Duodenal mucosa (tissue), 2 donors: Measurements from ENCODE around the gene TBC1D20.
"Not testable (repeated sequence)": the region's sequence is repeated elsewhere in the genome, so short reads cannot be mapped to it uniquely, and the experiment has no call there.

Experiments
- H3K27ac ChIP-seq: one replicate; pipeline ENCODE4 v1.7.0; 2013; ENCODE audit warnings: low read depth, low read length
- H3K27me3 ChIP-seq, 2 donors: one replicate each; pipeline ENCODE4 v1.7.0; 2013; ENCODE audit warnings: low read length in 2 of 2, control low read depth in 1 of 2; ENCODE audit not compliant: insufficient read depth in 2 of 2, control insufficient read depth in 1 of 2
- H3K36me3 ChIP-seq, 2 donors: one replicate each; pipeline ENCODE4 v1.7.0; 2013; ENCODE audit warnings: low read length in 2 of 2, control low read depth in 1 of 2; ENCODE audit not compliant: insufficient read depth in 2 of 2, control insufficient read depth in 1 of 2
- H3K4me1 ChIP-seq, 2 donors: one replicate each; pipeline ENCODE4 v1.7.0; 2013; ENCODE audit warnings: low read length in 2 of 2, control low read depth in 1 of 2; ENCODE audit not compliant: insufficient read depth in 2 of 2, control insufficient read depth in 1 of 2
- H3K4me3 ChIP-seq, 2 donors: one replicate each; pipeline ENCODE4 v1.7.0; 2013; ENCODE audit warnings: low read length in 2 of 2, low read depth in 1 of 2
- H3K9ac ChIP-seq, 2 donors: one replicate each; pipeline ENCODE4 v1.7.0; 2013; ENCODE audit warnings: low read length in 2 of 2, low read depth in 1 of 2
- H3K9me3 ChIP-seq, 2 donors: one replicate each; pipeline ENCODE4 v1.7.0; 2013; ENCODE audit warnings: low read length in 2 of 2, control low read depth in 1 of 2; ENCODE audit not compliant: control insufficient read depth in 1 of 2

TBC1D20 gene

DNA sequence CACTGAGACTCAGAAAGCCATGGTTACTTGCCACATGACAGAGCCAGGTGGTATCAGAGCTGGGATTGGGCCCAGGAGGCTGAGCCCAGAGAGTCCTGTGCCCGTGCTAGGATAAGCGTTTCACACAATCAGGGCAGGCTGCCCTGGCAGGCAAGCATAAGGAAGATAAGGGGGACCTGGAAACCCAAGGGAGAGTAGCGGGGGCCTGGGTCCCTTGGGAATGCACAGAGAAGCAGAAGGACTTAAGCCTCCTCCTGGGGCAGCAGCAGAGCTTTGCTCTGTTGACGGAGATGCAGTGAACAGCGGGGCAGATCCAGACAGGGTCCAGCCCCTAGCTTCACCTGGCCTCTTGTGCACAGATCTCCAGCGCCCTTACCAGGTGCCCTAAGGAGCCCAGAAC lies 73.1 kb downstream of the TBC1D20 start:
- Histone ChIP-seq H3K4me3 (no peak overlapping the region), H3K9me3 (no peaks in the 10 kb centered on the region), H3K27me3 (no peaks in the 10 kb centered on the region), H3K9ac (no peak overlapping the region), H3K36me3 (peaks cover 3 to 17% of the 10 kb centered on the region in 2 donors), H3K4me1 (no peaks in the 10 kb centered on the region), H3K27ac (no peak overlapping the region)

DNA sequence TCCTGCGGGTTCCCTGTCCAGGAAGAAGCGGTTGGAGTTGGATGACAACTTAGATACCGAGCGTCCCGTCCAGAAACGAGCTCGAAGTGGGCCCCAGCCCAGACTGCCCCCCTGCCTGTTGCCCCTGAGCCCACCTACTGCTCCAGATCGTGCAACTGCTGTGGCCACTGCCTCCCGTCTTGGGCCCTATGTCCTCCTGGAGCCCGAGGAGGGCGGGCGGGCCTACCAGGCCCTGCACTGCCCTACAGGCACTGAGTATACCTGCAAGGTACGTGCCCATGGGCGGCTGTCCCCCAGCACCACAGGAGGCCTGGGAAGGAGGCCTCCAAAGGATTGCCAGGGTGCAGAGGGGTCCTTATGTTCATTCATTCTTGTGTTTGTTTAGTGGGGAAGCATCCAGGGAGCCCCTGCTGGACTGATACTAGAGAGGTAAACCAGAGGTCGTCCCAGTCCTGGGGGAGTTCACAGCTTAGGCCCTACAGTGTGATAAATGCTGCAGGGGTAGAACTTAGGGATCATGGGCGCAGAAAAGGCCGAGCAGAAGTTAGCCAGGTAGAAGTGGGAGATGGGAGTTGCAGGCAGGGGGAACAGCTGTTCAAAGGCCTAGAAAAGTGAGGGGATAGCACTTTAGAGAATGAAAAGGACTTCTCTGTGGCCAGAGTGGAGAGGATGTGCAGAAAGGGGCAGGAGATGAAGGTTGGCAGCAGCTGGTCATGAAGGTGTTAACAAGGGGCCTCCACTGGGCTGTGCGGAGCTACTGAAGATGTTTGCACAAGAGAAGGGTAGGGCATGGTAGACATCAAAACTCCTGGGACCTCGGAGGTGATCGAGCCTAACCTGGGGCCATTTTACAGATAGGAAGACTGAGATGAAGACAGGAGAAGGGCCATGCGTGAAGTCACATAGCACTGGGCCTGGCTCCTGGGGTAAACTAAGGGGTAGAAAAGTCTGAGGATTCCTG lies 74.0 kb downstream of the TBC1D20 start:
- Histone ChIP-seq H3K4me3 (no peak overlapping the region), H3K27ac (no peak overlapping the region), H3K9me3 (no peaks in the 10 kb centered on the region), H3K4me1 (no peaks in the 10 kb centered on the region), H3K27me3 (no peaks in the 10 kb centered on the region), H3K36me3 (peaks cover 3 to 17% of the 10 kb centered on the region in 2 donors), H3K9ac (no peak overlapping the region)

- Histone ChIP-seq H3K9me3 (no peaks in the 10 kb centered on the region), H3K36me3 (peaks cover 3 to 13% of the 10 kb centered on the region in 2 donors), H3K4me3 (no peak overlapping the region), H3K9ac (no peak overlapping the region), H3K4me1 (peaks cover under 1 to 2% of the 10 kb centered on the region in 2 donors), H3K27ac (no peak overlapping the region), H3K27me3 (peaks cover 0 to under 1% of the 10 kb centered on the region in 2 donors)
Observed at GRCh38 chr20:387520-387919, 74.8 kb downstream of the TBC1D20 start.

GRCh38 chr20:386634-387033 lies 75.7 kb downstream of the TBC1D20 start:
- not testable (repeated sequence) for H3K9ac ChIP-seq, H3K36me3 ChIP-seq, H3K9me3 ChIP-seq, H3K27me3 ChIP-seq, H3K4me1 ChIP-seq, H3K27ac ChIP-seq, H3K4me3 ChIP-seq
